Prostate gland (tissue), 2 donors: Measurements from ENCODE around the gene ACTN2. TPM values are rescaled to one million over a fixed set of nuclear protein-coding genes. Genes with fewer than 3 reads are reported as not detected.
A peak's percentile ranks its signal among the peaks of the same experiment; 100 is the strongest.

Experiments
- DNase-seq: peaks from one replicate; pipeline ENCODE4 v3.0.0-alpha.2; 2019; ENCODE audit warnings: low spot score
- H3K27ac ChIP-seq, 2 donors: fragments of 200-600 bp; sonication (generic); 2 replicates each; pipeline ENCODE4 v1.5.1; 2017 to 2019
- H3K27me3 ChIP-seq: fragments of 200-600 bp; sonication (generic); replicated peaks from 2 replicates; pipeline ENCODE4 v1.5.1; 2019; ENCODE audit not compliant: insufficient read depth
- H3K36me3 ChIP-seq, 2 donors: fragments of 200-600 bp; sonication (generic); 1 replicate in 1 of 2; 2 replicates in 1 of 2; pipeline versions ENCODE4 v1.5.1 to v1.8.1; 2017 to 2019
- H3K4me1 ChIP-seq: fragments of 200-600 bp; sonication (generic); replicated peaks from 2 replicates; pipeline ENCODE4 v1.5.1; 2019
- H3K4me3 ChIP-seq, 2 donors: fragments of 200-600 bp; sonication (generic); 2 replicates each; pipeline ENCODE4 v1.5.1; 2017 to 2019
- H3K9me3 ChIP-seq: fragments of 200-600 bp; sonication (generic); 2 replicates; pipeline ENCODE4 v1.5.1; 2017
- POLR2A ChIP-seq: fragments of 450-650 bp; IDR thresholded peaks from one replicate; pipeline ENCODE4 v1.6.1; 2016; ENCODE audit warnings: antibody characterized with exemption, mild to moderate bottlenecking
- POLR2AphosphoS5 ChIP-seq: sonication (generic); formaldehyde crosslinking; IDR thresholded peaks from one replicate; pipeline ENCODE4 v1.6.1; 2017; ENCODE audit warnings: antibody characterized with exemption
- WGBS: methylation state at CpG from one replicate; pipeline ENCODE4 v1.1.5; 2018; 5-methylcytosine and 5-hydroxymethylcytosine counted together
- intact Hi-C: fragments of 100-400 bp; cut with DNase I; formaldehyde crosslinking; loops from one replicate; pipeline ENCODE4 v1.14.2; 2022
- total RNA-seq, 2 donors: library from RNA; depleted of rRNA; stranded (reverse); fragments of >200 nt; gene quantifications; one replicate each; pipeline ENCODE4 v1.1.0, GENCODE V29; 2016
- TF ChIP-seq, protein P1 (sequence below), 4 experiments: fragments of 200-600 bp in 2 of 4; fragments of 450-650 bp in 2 of 4; sonication (generic) in 2 of 4; IDR thresholded peaks; 1 replicate in 3 of 4; 2 replicates in 1 of 4; pipeline ENCODE4 v1.5.1; 2016 to 2019; ENCODE audit warnings: antibody characterized with exemption in 4 of 4, mild to moderate bottlenecking in 2 of 4, moderate library complexity in 2 of 4

The ACTN2 gene
- total RNA-seq, 2 donors from 2014 or later, result 7.6 to 36.4 TPM

DNA sequence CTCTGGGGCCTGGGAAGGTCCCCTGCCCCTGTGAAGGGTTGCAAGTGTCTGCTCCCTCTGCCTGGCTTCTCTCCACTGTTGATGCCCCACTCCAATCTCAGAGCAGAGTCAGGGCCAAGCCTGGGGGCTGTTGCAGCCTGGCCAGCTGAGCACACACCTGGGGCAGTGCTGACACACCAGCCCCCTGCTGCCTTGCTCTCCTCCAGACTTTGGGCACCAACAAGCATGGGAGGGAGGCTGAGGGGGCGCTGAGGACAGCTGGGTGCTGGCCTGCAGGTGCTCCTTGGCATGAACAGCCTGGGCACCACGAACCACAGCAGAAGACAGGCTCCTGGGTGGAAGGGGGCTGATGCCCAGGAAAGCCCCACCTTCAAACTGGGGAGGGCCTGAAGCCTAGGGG lies 99.2 kb downstream of the ACTN2 start:
- 92% methylated on average over 2 of the region's 2 CpGs for WGBS
- H3K36me3 ChIP-seq, result no peaks in the 10 kb centered on the region
- no peak overlapping the region for H3K4me3 ChIP-seq
- no peaks in the 10 kb centered on the region for H3K9me3 ChIP-seq
- no peak for DNase-seq
- no peak overlapping the region for H3K27ac ChIP-seq
- intact Hi-C loops, result no loop called here
- no peak for TF ChIP-seq POLR2A
- TF ChIP-seq, protein P1, sequence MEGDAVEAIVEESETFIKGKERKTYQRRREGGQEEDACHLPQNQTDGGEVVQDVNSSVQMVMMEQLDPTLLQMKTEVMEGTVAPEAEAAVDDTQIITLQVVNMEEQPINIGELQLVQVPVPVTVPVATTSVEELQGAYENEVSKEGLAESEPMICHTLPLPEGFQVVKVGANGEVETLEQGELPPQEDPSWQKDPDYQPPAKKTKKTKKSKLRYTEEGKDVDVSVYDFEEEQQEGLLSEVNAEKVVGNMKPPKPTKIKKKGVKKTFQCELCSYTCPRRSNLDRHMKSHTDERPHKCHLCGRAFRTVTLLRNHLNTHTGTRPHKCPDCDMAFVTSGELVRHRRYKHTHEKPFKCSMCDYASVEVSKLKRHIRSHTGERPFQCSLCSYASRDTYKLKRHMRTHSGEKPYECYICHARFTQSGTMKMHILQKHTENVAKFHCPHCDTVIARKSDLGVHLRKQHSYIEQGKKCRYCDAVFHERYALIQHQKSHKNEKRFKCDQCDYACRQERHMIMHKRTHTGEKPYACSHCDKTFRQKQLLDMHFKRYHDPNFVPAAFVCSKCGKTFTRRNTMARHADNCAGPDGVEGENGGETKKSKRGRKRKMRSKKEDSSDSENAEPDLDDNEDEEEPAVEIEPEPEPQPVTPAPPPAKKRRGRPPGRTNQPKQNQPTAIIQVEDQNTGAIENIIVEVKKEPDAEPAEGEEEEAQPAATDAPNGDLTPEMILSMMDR (IDR thresholded peaks at IDR 0.05), result no peak
- H3K27me3 ChIP-seq, result no peaks in the 10 kb centered on the region
- H3K4me1 ChIP-seq, result no peaks in the 10 kb centered on the region

DNA sequence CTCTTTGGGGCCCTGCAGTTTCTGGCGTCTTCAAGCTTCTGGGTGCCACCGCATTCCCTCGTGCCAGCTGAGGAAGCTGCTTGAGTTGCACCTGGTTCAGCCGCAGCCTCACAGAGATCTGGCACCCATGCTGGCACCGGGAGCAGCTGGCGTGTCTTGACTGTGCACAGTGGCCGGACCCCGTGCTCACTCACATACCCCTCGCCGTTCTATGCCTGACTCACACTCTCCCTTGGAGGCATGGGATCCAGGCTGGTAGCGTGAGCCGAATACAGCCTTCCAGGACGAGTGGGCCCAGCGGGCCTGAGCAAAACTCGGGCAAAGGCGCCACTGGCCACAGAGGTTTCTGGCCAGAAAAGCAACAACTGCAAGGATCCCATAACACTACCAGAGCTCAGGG lies 100.2 kb downstream of the ACTN2 start:
- Histone ChIP-seq H3K27me3 (no peaks in the 10 kb centered on the region), H3K36me3 (no peaks in the 10 kb centered on the region), H3K4me1 (no peaks in the 10 kb centered on the region), H3K9me3 (no peaks in the 10 kb centered on the region), H3K4me3 (no peak overlapping the region), H3K27ac (no peak overlapping the region)
- 93% methylated on average over 16 of the region's 16 CpGs for WGBS
- DNase-seq, result no peak
- intact Hi-C loops, result no loop called here
- no peak for TF ChIP-seq POLR2AphosphoS5
- TF ChIP-seq POLR2A, result no peak
- TF ChIP-seq, protein P1 (IDR thresholded peaks at IDR 0.05), result no peak

DNA sequence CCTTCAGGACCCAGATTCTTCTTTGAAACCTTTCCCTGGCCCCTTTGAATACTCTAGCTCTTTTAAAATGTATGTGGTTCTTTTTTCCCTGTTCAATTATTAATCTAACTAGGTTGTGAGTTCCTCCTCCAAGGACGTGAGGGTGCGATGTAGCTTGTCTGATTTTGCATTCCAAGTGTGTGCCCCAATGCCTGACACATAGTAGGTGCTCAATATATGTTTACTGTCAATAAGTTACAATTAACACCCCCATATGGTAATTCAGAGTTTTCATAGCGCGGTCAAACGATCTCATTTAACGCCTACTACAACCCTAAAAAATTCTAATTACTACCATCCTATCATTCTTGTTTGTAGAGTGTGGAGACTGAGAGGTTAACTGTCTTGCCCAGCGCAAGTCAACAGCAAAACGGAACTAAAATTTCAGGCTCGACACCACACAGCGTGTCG lies 108.3 kb downstream of the ACTN2 start:
- Histone ChIP-seq H3K4me1 (no peaks in the 10 kb centered on the region), H3K9me3 (no peaks in the 10 kb centered on the region), H3K27ac (peak overlapping the region; percentile 84 to 85), H3K4me3 (peak overlapping the region; percentile 89 to 90), H3K36me3 (no peaks in the 10 kb centered on the region), H3K27me3 (no peaks in the 10 kb centered on the region)
- WGBS, result 17% methylated on average over 11 of the region's 11 CpGs
- intact Hi-C loops, result no loop called here
- no peak for DNase-seq
- TF ChIP-seq, protein P1 (IDR thresholded peaks at IDR 0.05), result no peak
- no peak for TF ChIP-seq POLR2AphosphoS5
- TF ChIP-seq POLR2A, result no peak

DNA sequence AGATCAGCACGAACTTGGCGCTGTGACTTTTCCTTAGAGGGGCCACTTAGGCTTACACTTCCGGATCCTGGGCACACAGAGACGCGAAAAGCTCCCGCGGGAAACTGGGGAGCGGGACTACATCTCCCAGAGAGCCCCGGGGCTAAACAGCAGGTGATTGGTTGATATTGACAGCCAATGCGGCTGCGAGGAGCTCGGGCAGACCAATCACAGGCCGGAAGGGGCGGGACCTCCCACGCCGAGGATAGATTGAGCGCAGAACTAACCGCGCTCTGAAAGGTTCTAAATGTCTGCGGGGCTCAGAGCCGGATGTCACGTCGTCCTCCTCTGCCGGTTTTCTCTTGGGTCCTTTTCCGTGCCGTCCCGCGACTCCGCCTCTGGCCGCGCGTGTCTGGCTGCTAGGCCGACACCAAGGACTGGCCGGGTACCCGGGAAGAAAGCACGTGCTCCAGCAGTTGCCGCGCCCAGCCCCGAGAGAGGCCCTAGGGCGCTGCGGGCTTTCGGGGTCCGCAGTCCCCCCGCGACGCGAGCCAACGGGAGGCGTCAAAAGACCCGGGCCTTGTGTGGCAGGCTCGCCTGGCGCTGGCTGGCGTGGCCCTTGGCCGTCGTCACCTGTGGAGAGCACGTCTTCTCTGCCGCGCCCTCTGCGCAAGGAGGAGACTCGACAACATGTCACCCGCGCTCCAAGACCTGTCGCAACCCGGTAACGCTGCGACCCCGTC lies 108.9 kb downstream of the ACTN2 start, which contains the start of gene MTR:
TSS of gene MTR (plus strand) at position 258 of the 722 bp plus-strand sequence. CDS start at position 670, 412 bp downstream.
- TF ChIP-seq, protein P1 (IDR thresholded peaks at IDR 0.05), result no peak
- TF ChIP-seq POLR2A (peak; percentile 84), POLR2AphosphoS5 (peak; percentile 94)
- DNase-seq, result peak; percentile 99
- Histone ChIP-seq H3K4me1 (no peaks in the 10 kb centered on the region), H3K27ac (peak within 1 kb of the TSS; percentile 84 to 85), H3K4me3 (peak within 1 kb of the TSS; percentile 89 to 90), H3K36me3 (no peaks in the 10 kb centered on the region), H3K27me3 (no peaks in the 10 kb centered on the region), H3K9me3 (no peaks in the 10 kb centered on the region)
- 1% methylated on average over 54 of the region's 67 CpGs for WGBS
- intact Hi-C loops, result no loop called here
